DOHH2 (cell line): Measurements from ENCODE around the gene P3H1.
"Not testable (repeated sequence)": the region's sequence is repeated elsewhere in the genome, so short reads cannot be mapped to it uniquely, and the experiment has no call there.

Source experiments
- H3F3A ChIP-seq: fragments of 200-600 bp; sonication (generic), shearing (Covaris generic); 2 replicates; pipeline ENCODE4 v1.6.0; 2016; ENCODE audit warnings: antibody characterized with exemption, mild to moderate bottlenecking; ENCODE audit not compliant: control insufficient read depth, insufficient read depth
- H3K27ac ChIP-seq: fragments of 200-600 bp; sonication (generic); 2 replicates; pipeline ENCODE4 v1.5.1; 2014; ENCODE audit warnings: low read depth, mild to moderate bottlenecking, low read length, moderate library complexity
- H3K27me3 ChIP-seq: fragments of 200-600 bp; sonication (generic); 2 replicates; pipeline ENCODE4 v1.6.1; 2014; ENCODE audit warnings: mild to moderate bottlenecking, low read length, mixed read lengths; ENCODE audit not compliant: control insufficient read depth
- H3K36me3 ChIP-seq: fragments of 200-600 bp; sonication (generic); 2 replicates; pipeline ENCODE4 v1.6.1; 2014; ENCODE audit warnings: mild to moderate bottlenecking, low read length, moderate library complexity, mixed read lengths; ENCODE audit not compliant: control insufficient read depth
- H3K4me1 ChIP-seq: fragments of 200-600 bp; sonication (generic); 2 replicates; pipeline ENCODE4 v1.6.1; 2014; ENCODE audit warnings: mild to moderate bottlenecking, low read length, mixed read lengths; ENCODE audit not compliant: control insufficient read depth
- H3K4me2 ChIP-seq: fragments of 200-600 bp; sonication (generic); 2 replicates; pipeline ENCODE4 v1.6.0; 2014; ENCODE audit warnings: mild to moderate bottlenecking, low read length, moderate library complexity
- H3K4me3 ChIP-seq: fragments of 200-600 bp; sonication (generic); 2 replicates; pipeline ENCODE4 v1.5.1; 2014; ENCODE audit warnings: mild to moderate bottlenecking, low read length, mixed read lengths
- H3K79me2 ChIP-seq: fragments of 200-600 bp; sonication (generic); 2 replicates; pipeline ENCODE4 v1.6.1; 2014; ENCODE audit warnings: mild to moderate bottlenecking, low read length, mixed read lengths; ENCODE audit not compliant: control insufficient read depth
- H3K9me2 ChIP-seq: fragments of 200-600 bp; sonication (generic); replicated peaks from 2 replicates; pipeline ENCODE4 v1.6.1; 2014; ENCODE audit warnings: mild to moderate bottlenecking, low read length, mixed read lengths; ENCODE audit not compliant: control insufficient read depth
- H3K9me3 ChIP-seq: fragments of 200-600 bp; sonication (generic); 2 replicates; pipeline ENCODE4 v1.6.1; 2014; ENCODE audit warnings: antibody characterized with exemption, low read length, mixed read lengths; ENCODE audit not compliant: control insufficient read depth, insufficient read depth
- H4K20me1 ChIP-seq: fragments of 200-600 bp; sonication (generic); 2 replicates; pipeline ENCODE4 v1.6.0; 2014; ENCODE audit warnings: low read depth, mild to moderate bottlenecking, antibody characterized with exemption, low read length, moderate library complexity; ENCODE audit not compliant: control insufficient read depth, insufficient read depth
- EZH2phosphoT487 ChIP-seq: fragments of 200-600 bp; sonication (generic); IDR thresholded peaks from 2 replicates; pipeline ENCODE4 v1.6.1; 2017; ENCODE audit warnings: borderline replicate concordance, mild to moderate bottlenecking, antibody characterized with exemption, low read length, moderate library complexity, mixed read lengths
- TF ChIP-seq, protein P1 (sequence below): fragments of 200-600 bp; sonication (generic); IDR thresholded peaks from one replicate; pipeline ENCODE4 v1.5.1; 2014; ENCODE audit warnings: antibody characterized with exemption, mild to moderate bottlenecking, low read depth, low read length; ENCODE audit not compliant: poor library complexity, severe bottlenecking

Gene P3H1

DNA sequence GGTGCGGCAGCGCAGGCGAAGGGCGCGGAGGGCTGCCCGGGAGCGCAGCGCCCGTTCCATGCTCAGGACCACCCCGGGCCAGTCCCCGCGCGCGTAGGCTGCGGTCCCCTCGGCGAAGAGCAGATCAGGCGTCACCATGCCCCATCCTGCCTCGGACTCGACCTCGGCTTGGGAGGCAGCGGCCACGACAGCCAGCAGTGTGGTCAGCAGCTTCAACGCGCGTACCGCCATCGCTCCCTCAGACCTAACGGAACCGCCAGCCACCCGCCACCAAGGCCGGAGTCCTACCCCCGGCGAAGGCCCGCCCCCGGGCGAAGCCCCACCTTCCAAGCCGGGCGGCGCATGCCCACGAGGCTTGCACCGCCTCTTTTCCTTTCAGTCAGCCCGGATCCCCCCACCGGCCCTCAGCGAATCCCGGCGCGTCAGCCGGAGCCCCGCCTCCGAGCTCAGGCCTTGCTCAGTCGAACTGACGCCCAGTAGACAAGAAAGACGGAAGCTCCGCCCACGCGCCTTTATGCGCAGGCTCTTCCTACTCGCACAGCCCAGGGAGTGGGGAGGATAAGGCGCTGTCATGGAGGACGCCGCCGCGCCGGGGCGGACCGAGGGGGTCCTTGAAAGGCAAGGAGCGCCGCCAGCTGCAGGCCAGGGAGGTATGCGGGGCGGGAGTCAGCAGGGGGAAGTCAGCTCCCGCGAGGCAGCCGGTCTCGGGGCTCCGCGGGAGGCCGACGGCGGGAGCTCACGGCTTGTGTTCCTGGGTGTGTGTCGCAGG is at the start of gene P3H1, which contains the start of gene C1orf50:
TSS of gene P3H1 (minus strand) at position 288 of the 769 bp plus-strand sequence. CDS start at position 231, 57 bp downstream.
TSS of gene C1orf50 (plus strand) at position 509 of the 769 bp plus-strand sequence. CDS start at position 572, 63 bp downstream.
- Histone ChIP-seq H3K79me2 (peaks cover 84% of the 10 kb centered on the region), H3K36me3 (peaks cover 19% of the 10 kb centered on the region), H3K4me1 (peaks cover 29% of the 10 kb centered on the region), H3K4me3 (peak within 1 kb of the TSS; percentile 90), H3K27ac (peak within 1 kb of the TSS; percentile 25), H4K20me1 (peaks cover 12% of the 10 kb centered on the region; the same call in 1 of the 2 replicates), H3K27me3 (no peaks in the 10 kb centered on the region), H3K9me2 (no peaks in the 10 kb centered on the region), H3F3A (peaks cover 2% of the 10 kb centered on the region; the same call in 1 of the 2 replicates), H3K9me3 (no peaks in the 10 kb centered on the region), H3K4me2 (peak within 1 kb of the TSS; percentile 92)
- no peak for TF ChIP-seq EZH2phosphoT487
- TF ChIP-seq, protein P1, sequence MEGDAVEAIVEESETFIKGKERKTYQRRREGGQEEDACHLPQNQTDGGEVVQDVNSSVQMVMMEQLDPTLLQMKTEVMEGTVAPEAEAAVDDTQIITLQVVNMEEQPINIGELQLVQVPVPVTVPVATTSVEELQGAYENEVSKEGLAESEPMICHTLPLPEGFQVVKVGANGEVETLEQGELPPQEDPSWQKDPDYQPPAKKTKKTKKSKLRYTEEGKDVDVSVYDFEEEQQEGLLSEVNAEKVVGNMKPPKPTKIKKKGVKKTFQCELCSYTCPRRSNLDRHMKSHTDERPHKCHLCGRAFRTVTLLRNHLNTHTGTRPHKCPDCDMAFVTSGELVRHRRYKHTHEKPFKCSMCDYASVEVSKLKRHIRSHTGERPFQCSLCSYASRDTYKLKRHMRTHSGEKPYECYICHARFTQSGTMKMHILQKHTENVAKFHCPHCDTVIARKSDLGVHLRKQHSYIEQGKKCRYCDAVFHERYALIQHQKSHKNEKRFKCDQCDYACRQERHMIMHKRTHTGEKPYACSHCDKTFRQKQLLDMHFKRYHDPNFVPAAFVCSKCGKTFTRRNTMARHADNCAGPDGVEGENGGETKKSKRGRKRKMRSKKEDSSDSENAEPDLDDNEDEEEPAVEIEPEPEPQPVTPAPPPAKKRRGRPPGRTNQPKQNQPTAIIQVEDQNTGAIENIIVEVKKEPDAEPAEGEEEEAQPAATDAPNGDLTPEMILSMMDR: peak; percentile 13

GRCh38 chr1:42815941-42816584 is 49.2 kb upstream of the P3H1 start:
- no peaks in the 10 kb centered on the region for H3K9me3 ChIP-seq
- no peak overlapping the region for H3K27ac ChIP-seq
- no peaks in the 10 kb centered on the region for H3K36me3 ChIP-seq
- H4K20me1 ChIP-seq: no peaks in the 10 kb centered on the region
- peak overlapping the region; percentile 84 for H3K4me2 ChIP-seq
- H3K9me2 ChIP-seq: no peaks in the 10 kb centered on the region
- peaks cover 17% of the 10 kb centered on the region for H3K4me1 ChIP-seq
- TF ChIP-seq, protein P1: no peak
- TF ChIP-seq EZH2phosphoT487: no peak
- no peaks in the 10 kb centered on the region for H3F3A ChIP-seq
- no peaks in the 10 kb centered on the region for H3K27me3 ChIP-seq
- H3K79me2 ChIP-seq: no peaks in the 10 kb centered on the region; the same call in 1 of the 2 replicates
- H3K4me3 ChIP-seq: peak overlapping the region; percentile 80

- H3K9me3 ChIP-seq, H3F3A ChIP-seq, H3K9me2 ChIP-seq, H3K27me3 ChIP-seq, H3K36me3 ChIP-seq, H3K79me2 ChIP-seq, H3K27ac ChIP-seq, H3K4me3 ChIP-seq, H4K20me1 ChIP-seq, H3K4me2 ChIP-seq: not testable (repeated sequence)
- peaks cover 17% of the 10 kb centered on the region for H3K4me1 ChIP-seq
These were observed 48.0 kb upstream of the P3H1 start for GRCh38 chr1:42814815-42815214.
